ENCODE measurements around the gene AMER2.

AMER2 gene

GRCh38 chr13:25151626-25152195 lies 20.4 kb downstream of the AMER2 start:
- no peak for DNase-seq (ENCODE audit: low read depth, low spot score)
- ChIA-PET POLR2A (no interaction called here), CTCF (no interaction called here)
- H3K4me3 ChIP-seq (ENCODE audit: low read depth, low read length), result no peak overlapping the region
- TF ChIP-seq, protein P1, sequence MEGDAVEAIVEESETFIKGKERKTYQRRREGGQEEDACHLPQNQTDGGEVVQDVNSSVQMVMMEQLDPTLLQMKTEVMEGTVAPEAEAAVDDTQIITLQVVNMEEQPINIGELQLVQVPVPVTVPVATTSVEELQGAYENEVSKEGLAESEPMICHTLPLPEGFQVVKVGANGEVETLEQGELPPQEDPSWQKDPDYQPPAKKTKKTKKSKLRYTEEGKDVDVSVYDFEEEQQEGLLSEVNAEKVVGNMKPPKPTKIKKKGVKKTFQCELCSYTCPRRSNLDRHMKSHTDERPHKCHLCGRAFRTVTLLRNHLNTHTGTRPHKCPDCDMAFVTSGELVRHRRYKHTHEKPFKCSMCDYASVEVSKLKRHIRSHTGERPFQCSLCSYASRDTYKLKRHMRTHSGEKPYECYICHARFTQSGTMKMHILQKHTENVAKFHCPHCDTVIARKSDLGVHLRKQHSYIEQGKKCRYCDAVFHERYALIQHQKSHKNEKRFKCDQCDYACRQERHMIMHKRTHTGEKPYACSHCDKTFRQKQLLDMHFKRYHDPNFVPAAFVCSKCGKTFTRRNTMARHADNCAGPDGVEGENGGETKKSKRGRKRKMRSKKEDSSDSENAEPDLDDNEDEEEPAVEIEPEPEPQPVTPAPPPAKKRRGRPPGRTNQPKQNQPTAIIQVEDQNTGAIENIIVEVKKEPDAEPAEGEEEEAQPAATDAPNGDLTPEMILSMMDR (IDR thresholded peaks at IDR 0.05; ENCODE audit: insufficient read depth, low read length, missing control alignments), result no peak

DNA sequence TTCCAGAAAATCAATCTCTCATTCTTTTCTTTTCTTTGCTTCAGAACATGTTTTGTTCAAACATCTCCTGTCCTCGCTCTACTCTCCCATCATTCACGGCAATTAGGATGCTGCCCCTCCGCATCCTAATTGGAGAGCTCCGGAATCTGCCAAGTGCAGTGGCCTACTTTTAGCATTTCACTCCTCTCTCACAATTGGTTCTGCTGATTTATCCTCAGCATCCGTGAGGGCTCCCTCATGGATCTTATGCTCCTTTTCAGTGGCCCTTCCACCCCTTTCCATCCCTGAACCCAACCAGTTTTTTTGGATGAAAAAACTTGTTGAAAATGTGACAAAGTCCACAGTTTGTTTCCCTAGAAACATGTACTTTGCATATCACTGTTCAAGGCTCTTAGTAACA lies 22.4 kb downstream of the AMER2 start:
- TF ChIP-seq, protein P1 (IDR thresholded peaks at IDR 0.05; ENCODE audit: insufficient read depth, low read length, missing control alignments), result no peak
- ChIA-PET POLR2A (no interaction called here), CTCF (interaction anchor here (1.1 kb wide), 1 partner anchor 35 kb away, joined by 4 read pairs; no protein-coding TSS in a partner anchor)

GRCh38 chr13:25148402-25148771 lies 23.7 kb downstream of the AMER2 start:
- TF ChIP-seq, protein P1 (IDR thresholded peaks at IDR 0.05; ENCODE audit: insufficient read depth, low read length, missing control alignments), result no peak
- no peak for DNase-seq (ENCODE audit: low read depth, low spot score)
- POLR2A ChIA-PET, result no interaction called here
- H3K4me3 ChIP-seq (ENCODE audit: low read depth, low read length), result no peak overlapping the region
- CTCF ChIA-PET, result no interaction called here

More for the DNA sequence above, 22.4 kb downstream of the AMER2 start:
- no peak overlapping the region for H3K4me3 ChIP-seq (ENCODE audit: low read depth, low read length)
- DNase-seq (ENCODE audit: low read depth, low spot score), result no peak

- TF ChIP-seq, protein P1 (IDR thresholded peaks at IDR 0.05; ENCODE audit: insufficient read depth, low read length, missing control alignments), result no peak
- H3K4me3 ChIP-seq (ENCODE audit: low read depth, low read length), result no peak overlapping the region
- ChIA-PET CTCF (no interaction called here), POLR2A (no interaction called here)
- no peak for DNase-seq (ENCODE audit: low read depth, low spot score)
Observed at GRCh38 chr13:25147638-25148401, 24.3 kb downstream of the AMER2 start.

DNA sequence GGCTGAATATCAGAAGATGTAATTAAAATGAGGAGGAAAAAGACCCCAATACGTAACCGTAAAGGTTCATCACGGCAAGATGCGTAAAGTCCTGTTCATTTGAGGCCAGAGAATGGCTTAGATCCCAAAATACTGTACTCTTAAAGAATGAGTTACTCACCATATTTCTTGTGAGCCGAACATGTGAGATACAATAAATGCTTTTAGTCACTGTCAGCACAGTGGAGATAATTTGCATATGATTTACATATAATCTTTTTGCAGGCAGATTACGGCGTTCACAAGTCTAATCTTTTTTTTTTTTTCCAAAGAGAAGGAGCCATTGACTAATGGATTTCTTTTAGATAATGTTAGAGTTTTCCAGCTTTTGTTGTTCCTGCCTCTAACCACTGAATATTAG lies 28.4 kb downstream of the AMER2 start:
- TF ChIP-seq, protein P1 (IDR thresholded peaks at IDR 0.05; ENCODE audit: insufficient read depth, low read length, missing control alignments), result no peak
- DNase-seq (ENCODE audit: low read depth, low spot score), result no peak
- POLR2A ChIA-PET, result no interaction called here
- no peak overlapping the region for H3K4me3 ChIP-seq (ENCODE audit: low read depth, low read length)
- CTCF ChIA-PET, result interaction anchor here (1.6 kb wide), 1 partner anchor 11 kb away, joined by 4 read pairs; no protein-coding TSS in a partner anchor

GRCh38 chr13:25141042-25141441 lies 31.0 kb downstream of the AMER2 start:
- CTCF ChIA-PET, result no interaction called here
- TF ChIP-seq, protein P1 (IDR thresholded peaks at IDR 0.05; ENCODE audit: insufficient read depth, low read length, missing control alignments), result no peak

More at GRCh38 chr13:25141042-25141441, 31.0 kb downstream of the AMER2 start:
- no peak overlapping the region for H3K4me3 ChIP-seq (ENCODE audit: low read depth, low read length)
- POLR2A ChIA-PET, result no interaction called here
- no peak for DNase-seq (ENCODE audit: low read depth, low spot score)
